Astrocyte of the cerebellum (primary cell): ENCODE data around the gene CYFIP2.
A peak's percentile ranks its signal among the peaks of the same experiment; 100 is the strongest.

Experiments used
- DNase-seq: peaks from one replicate; pipeline ENCODE4 v3.0.0-alpha.2; 2011; ENCODE audit warnings: low read depth
- H3K4me3 ChIP-seq: 2 replicates; pipeline ENCODE4 v1.5.1; 2011; ENCODE audit warnings: mild to moderate bottlenecking, low read depth, low read length, moderate library complexity
- in situ Hi-C: cut with HindIII; loops from 2 replicates; pipeline ENCODE4 v1.10.0; 2017; ENCODE audit warnings: low sequenced_read_pairs
- TF ChIP-seq, protein P1 (sequence below): IDR thresholded peaks from 2 replicates; pipeline ENCODE4 v1.5.1; 2012; ENCODE audit warnings: low read length, low read depth, moderate library complexity, mild to moderate bottlenecking; ENCODE audit errors: missing control alignments

The CYFIP2 gene

DNA sequence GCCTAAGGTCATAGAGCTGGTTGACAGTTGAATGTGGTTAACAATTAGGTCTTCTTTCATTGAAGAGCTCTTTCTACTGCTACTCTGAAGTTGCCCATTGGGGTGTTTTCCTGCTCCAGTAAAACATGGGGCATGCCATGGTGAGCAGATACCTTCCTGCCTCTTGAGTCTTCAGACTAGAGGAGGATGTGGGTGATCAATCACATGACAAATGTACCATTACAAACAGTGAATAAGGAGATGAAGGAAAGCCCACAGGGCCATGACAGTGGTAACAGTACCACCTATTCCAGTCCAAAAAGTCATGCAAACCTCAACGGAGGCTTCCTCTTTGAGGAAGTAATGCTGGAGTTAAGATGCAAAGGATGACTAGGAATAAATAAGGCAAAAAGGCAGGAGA, 73.5 kb downstream of the CYFIP2 start:
- H3K4me3 ChIP-seq, result no peak overlapping the region
- in situ Hi-C loops, result no loop called here
- DNase-seq, result no peak
- TF ChIP-seq, protein P1, sequence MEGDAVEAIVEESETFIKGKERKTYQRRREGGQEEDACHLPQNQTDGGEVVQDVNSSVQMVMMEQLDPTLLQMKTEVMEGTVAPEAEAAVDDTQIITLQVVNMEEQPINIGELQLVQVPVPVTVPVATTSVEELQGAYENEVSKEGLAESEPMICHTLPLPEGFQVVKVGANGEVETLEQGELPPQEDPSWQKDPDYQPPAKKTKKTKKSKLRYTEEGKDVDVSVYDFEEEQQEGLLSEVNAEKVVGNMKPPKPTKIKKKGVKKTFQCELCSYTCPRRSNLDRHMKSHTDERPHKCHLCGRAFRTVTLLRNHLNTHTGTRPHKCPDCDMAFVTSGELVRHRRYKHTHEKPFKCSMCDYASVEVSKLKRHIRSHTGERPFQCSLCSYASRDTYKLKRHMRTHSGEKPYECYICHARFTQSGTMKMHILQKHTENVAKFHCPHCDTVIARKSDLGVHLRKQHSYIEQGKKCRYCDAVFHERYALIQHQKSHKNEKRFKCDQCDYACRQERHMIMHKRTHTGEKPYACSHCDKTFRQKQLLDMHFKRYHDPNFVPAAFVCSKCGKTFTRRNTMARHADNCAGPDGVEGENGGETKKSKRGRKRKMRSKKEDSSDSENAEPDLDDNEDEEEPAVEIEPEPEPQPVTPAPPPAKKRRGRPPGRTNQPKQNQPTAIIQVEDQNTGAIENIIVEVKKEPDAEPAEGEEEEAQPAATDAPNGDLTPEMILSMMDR, result no peak

DNA sequence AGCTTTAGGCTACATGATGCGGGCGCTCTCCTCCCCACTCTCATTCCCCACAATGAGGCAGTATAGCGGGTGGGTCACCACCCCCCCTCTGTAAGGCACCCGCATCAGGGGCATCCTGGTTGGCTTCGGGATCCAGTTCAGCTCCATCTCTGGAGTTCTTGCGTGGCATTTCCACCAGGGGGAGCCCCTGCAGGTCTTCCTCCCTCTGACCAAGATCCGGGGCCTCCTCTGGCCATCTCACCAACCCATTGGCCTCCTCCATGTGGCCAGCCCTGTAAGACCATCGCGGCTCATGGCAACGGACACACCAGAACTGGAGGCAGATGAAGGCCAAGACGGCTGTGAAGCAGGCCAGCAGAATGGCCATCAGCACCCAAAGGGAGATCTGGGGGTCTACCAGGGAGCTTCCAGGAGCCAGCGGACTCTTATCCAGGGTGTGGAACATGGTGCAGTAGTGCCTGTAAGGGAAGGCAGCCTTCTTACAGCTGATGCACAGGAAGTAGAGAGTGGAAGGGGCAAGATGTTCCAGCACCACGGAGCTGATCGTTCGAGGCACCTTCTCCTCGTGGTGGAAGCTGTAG, 77.0 kb downstream of the CYFIP2 start:
- TF ChIP-seq, protein P1, result peak; percentile 50
- no peak for DNase-seq
- in situ Hi-C loops, result no loop called here
- no peak overlapping the region for H3K4me3 ChIP-seq

DNA sequence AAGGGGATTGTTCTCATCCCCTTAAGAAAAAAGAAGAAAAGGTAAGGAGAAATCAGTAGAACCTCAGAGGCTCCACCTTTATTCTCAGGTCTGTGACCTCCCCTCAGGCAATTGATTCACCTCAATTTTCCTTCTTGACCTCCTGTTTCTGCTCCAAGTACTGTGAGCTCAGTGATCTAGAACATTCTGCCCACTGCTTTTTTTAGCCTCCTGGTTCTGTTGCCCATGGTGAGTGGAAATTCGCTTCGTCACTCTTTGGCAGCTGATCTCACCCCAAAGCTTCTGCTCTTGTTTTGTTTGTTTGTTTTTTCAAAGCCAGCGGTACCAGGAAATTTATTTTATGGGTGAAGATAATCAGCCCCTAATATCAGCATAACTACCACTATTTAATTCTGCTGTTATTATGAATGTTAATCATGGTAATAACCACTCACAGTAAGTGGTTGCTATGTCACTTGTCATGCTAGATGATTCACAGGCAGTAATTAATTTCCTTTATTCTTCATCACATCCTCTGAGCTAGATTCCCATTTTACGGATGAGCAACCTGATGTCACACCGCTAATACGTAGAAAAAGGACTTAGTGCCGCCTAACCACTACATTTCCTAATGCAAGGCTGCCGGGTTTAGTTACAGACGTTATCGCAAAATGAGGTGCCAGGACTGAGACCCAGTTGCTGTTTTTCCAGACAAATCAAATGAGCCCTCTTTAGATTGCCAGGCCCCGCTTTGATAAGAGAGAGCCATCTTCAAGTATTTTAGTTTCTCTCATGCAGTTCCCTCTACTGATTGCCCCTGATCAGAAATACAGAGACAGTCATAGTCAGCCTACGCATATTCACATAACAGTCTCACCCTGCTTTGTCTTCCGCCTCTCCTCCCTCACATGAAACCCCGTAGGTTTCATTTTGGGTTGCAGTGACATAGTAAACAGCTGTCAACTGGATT, 78.2 kb downstream of the CYFIP2 start:
- TF ChIP-seq, protein P1, result no peak
- DNase-seq, result no peak
- H3K4me3 ChIP-seq, result no peak overlapping the region
- in situ Hi-C loops, result no loop called here

DNA sequence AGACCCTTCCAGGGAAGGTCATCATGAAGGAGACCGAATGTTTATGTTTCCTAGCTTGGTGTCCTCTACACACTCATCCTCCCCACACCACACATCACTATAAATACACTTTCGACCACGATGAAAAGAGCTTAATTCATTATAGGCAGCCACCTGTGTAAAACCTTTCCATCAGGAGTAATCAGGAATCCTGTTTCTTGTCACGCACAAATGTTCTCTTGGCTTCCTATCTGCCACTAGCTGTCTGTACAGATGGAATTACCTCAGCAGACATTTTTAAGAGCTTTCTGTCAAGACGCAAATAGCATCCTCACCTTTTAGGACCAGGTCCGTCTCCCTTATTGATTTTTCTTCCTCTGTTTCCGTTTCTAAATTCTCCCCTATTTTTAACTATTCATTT, 79.1 kb downstream of the CYFIP2 start:
- H3K4me3 ChIP-seq, result no peak overlapping the region
- TF ChIP-seq, protein P1, result no peak
- DNase-seq, result no peak
- in situ Hi-C loops, result no loop called here

DNA sequence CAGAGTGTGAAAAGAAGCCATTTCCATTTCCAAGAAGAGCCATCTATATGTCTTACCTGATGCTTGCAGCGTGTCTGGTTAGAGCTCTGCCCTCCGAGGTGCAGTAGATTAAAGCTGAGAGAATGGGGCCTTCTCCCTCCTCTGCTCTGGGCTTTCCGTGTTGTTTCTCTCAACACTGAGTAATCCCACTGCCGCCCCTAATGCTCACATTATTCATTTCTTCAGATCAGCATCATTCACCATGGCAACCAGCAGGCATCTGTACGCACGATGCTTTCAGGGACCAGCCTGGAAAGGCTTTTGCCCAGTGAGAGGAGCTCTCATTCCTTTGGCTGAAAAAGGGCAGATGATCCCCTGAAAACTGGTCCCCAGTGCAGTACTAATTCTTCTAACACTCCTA, 79.6 kb downstream of the CYFIP2 start:
- TF ChIP-seq, protein P1, result no peak
- no peak for DNase-seq
- in situ Hi-C loops, result no loop called here
- H3K4me3 ChIP-seq, result no peak overlapping the region

DNA sequence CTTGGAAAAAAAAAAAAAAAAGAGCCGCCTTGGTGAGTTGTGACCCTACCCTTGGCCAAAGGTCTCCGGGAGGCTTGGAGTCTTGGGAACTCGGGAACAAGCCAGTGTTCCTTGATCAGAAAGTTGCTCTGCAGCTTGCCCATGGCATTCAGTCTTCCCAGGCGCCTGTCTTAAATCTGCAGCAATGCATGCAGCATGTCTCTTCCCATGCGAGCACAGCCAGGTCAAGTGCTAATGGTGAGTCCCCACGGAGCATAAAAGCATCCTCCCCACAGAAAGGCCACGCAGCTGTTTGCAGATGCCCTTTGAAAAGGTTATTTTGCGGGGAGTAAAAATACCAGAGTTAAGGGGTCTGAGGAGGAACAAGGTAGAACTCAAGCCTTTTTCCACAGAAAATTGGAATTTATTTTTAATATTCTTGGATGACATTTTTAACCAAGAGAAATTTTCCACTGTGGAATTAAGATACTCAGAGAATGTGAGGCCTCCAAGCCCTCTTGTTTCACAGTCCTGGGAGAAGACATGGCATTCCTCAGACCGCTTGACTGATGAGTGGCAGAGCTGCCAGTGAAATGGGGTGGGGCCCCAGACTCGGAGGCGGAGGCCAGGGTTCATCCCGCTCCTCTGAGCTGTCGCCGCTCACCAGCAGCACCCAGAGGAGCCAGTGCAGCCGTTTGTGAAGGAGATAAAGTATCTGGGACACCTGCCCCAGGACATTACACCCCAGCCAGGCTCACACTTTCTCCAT, 81.6 kb downstream of the CYFIP2 start:
- H3K4me3 ChIP-seq, result no peak overlapping the region
- TF ChIP-seq, protein P1, result no peak
- in situ Hi-C loops, result no loop called here
- no peak for DNase-seq
